ENCODE measurements around the gene SEC31A. TPM values are rescaled to one million over a fixed set of nuclear protein-coding genes. Genes with fewer than 3 reads are reported as not detected.
A peak's percentile ranks its signal among the peaks of the same experiment; 100 is the strongest.

The SEC31A gene, protein sequence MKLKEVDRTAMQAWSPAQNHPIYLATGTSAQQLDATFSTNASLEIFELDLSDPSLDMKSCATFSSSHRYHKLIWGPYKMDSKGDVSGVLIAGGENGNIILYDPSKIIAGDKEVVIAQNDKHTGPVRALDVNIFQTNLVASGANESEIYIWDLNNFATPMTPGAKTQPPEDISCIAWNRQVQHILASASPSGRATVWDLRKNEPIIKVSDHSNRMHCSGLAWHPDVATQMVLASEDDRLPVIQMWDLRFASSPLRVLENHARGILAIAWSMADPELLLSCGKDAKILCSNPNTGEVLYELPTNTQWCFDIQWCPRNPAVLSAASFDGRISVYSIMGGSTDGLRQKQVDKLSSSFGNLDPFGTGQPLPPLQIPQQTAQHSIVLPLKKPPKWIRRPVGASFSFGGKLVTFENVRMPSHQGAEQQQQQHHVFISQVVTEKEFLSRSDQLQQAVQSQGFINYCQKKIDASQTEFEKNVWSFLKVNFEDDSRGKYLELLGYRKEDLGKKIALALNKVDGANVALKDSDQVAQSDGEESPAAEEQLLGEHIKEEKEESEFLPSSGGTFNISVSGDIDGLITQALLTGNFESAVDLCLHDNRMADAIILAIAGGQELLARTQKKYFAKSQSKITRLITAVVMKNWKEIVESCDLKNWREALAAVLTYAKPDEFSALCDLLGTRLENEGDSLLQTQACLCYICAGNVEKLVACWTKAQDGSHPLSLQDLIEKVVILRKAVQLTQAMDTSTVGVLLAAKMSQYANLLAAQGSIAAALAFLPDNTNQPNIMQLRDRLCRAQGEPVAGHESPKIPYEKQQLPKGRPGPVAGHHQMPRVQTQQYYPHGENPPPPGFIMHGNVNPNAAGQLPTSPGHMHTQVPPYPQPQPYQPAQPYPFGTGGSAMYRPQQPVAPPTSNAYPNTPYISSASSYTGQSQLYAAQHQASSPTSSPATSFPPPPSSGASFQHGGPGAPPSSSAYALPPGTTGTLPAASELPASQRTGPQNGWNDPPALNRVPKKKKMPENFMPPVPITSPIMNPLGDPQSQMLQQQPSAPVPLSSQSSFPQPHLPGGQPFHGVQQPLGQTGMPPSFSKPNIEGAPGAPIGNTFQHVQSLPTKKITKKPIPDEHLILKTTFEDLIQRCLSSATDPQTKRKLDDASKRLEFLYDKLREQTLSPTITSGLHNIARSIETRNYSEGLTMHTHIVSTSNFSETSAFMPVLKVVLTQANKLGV
- 77.0 and 98.8 TPM in 2 replicates for total RNA-seq

DNA sequence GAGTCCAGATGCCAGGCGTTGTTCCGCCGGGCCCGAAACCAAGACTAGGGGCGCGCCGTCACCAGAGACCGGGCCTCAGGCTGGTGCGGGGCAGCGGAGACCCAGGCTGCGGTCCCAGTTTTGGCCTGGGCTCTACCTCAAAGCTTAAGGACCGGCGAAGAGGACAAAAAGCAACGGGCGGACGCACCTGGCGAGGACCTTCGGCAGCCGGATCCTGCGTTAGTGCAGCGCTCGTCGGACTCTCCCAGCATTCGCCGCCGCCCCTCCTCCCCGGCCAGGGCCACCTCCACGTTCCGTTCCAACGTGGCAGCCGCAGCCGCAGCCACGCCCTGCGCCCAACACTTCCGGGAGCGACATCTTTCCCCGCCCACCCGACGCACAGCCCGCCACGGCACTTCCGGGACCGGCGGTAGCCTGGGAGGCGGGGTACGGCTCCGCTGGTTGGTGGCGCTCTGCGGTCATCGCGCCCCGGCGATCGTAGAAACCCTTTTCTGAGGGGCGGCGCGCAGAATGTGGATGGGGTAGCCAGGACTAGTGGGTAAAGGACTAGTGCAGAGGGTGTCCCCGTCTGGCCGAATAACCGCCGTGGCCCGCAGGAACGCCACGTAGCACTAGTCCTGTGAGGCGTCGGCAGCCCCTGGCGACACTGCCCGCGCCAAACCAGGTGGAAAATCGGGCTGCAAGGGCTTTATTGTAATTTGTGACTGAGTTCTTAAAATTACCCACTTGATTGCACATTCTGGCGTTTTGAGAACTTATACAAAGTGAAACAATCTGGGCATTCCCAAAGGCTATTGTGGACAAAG, at the start of gene SEC31A:
SEC31A (minus strand) TSS at position 253 of the 806 bp plus-strand sequence. CDS start 9,217 bp downstream, outside the sequence.
- no peak for TF ChIP-seq CTCF (conservative IDR thresholded peaks at IDR 0.05; ENCODE audit: low read depth, low read length)
- peak within 1 kb of the TSS; percentile 92 for H3K4me3 ChIP-seq (ENCODE audit: low read depth, low read length)
- no peak for DNase-seq (ENCODE audit: low read depth)

DNA sequence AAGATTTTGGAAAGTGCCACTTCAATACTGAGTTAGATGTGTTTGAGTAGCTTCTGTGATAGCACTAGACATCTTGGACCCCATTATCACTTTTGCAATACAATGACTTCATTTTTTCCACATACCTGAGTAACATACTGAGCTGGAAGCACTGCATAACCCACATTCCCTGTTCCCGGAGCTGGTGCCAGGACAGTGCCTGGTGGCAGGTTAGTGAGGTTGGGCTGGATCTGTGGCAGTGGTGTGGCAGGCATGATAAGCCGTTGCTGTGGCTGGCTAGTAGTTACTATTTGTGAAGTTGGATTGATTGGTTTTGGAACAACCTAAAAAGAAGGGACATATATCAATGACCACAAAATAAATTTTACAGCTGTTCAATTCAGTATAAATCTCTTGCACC, 48.5 kb upstream of the SEC31A start:
- no peak for TF ChIP-seq CTCF (conservative IDR thresholded peaks at IDR 0.05; ENCODE audit: low read depth, low read length)
- no peak for DNase-seq (ENCODE audit: low read depth)
- H3K4me3 ChIP-seq (ENCODE audit: low read depth, low read length), result no peak overlapping the region

- H3K4me3 ChIP-seq (ENCODE audit: low read depth, low read length), result no peak overlapping the region
- no peak for TF ChIP-seq CTCF (conservative IDR thresholded peaks at IDR 0.05; ENCODE audit: low read depth, low read length)
- DNase-seq (ENCODE audit: low read depth), result no peak
Observed at GRCh38 chr4:82934441-82934840, 43.5 kb upstream of the SEC31A start.

DNA sequence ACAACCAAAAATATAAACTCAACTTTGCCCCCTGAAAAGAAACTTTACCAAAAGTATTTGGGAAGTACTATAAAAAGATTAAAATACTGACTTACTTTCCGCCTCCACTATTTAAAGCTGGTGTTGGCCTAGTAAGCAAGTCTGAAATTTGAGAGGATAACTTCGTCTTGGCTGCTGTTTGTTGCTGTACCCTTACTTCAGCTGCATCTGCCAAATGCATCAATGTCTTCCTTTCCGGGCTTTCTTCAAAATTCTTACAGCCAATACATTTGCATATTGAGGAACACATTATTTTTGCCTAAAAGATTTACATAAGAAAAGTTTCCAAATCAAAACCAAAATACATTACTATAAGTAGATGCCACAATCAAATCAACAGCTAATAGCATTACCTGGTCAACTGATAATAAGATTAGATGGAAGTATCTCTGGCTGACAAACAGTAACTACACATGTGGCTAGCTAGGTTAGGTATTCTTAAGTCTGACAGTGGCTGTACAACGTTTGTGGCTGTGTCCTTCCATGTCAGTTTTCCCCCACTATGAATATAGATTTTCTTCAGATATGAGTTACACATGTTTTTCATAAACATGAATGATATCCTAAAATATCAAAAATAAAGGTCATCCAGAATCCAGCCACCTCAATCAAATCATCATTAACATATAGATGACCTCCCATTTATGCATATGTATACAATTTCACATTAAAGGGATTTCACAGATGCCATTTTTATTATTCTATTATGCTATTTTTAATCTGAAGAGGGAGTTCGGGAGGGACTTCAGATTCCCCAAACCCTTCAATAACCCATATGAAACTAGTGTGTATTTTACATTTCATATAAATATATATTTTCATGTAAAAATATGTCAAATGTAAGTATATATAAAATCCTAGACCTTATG, 40.1 kb upstream of the SEC31A start:
- DNase-seq (ENCODE audit: low read depth), result no peak
- no peak overlapping the region for H3K4me3 ChIP-seq (ENCODE audit: low read depth, low read length)
- no peak for TF ChIP-seq CTCF (conservative IDR thresholded peaks at IDR 0.05; ENCODE audit: low read depth, low read length)

- no peak for DNase-seq (ENCODE audit: low read depth)
- H3K4me3 ChIP-seq (ENCODE audit: low read depth, low read length), result no peak overlapping the region
- no peak for TF ChIP-seq CTCF (conservative IDR thresholded peaks at IDR 0.05; ENCODE audit: low read depth, low read length)
Observed at GRCh38 chr4:82921795-82922194, 30.8 kb upstream of the SEC31A start.

Data from epithelial cell of proximal tubule (primary cell).